Naive thymus-derived CD8-positive, alpha-beta T cell (primary cell): ENCODE measurements around the gene EOMES. TPM values are rescaled to one million over a fixed set of nuclear protein-coding genes. Genes with fewer than 3 reads are reported as not detected.

ENCODE experiments used
- ATAC-seq, 2 donors: fragments of 150-1000 bp; cut with Tn5 transposase in 1 of 2; sonication (Bioruptor Pico), chemical (Tn5 transposase) in 1 of 2; 1 replicate in 1 of 2; 2 replicates in 1 of 2; pipeline ENCODE4 v1.10.0; 2021; ENCODE audit warnings: mild to moderate bottlenecking in 2 of 2, moderate library complexity in 2 of 2
- POLR2A ChIA-PET: fragments of 350-600 bp; sonication (Branson Sonifier 250); formaldehyde crosslinking; loops from one replicate; lab custom pipeline; 2021; ENCODE audit warnings: antibody characterized with exemption; lab: Charles Lee
- DNase-seq, 10 donors: peaks; one replicate each; pipeline versions ENCODE4 v3.0.0 to v3.0.0-alpha.2; 2020 to 2022
- H3K27ac Mint-ChIP-seq, 10 donors: one replicate each; pipeline ENCODE4 v1.8.0; 2020 to 2022; ENCODE audit warnings: mild to moderate bottlenecking in 10 of 10, mixed read lengths in 10 of 10, moderate library complexity in 4 of 10, inconsistent platforms in 1 of 10
- H3K27me3 Mint-ChIP-seq, 5 donors: one replicate each; pipeline ENCODE4 v1.8.0; 2021 to 2022; ENCODE audit warnings: mixed read lengths in 5 of 5
- H3K36me3 Mint-ChIP-seq, 3 donors: one replicate each; pipeline ENCODE4 v1.8.0; 2020 to 2022; ENCODE audit warnings: mixed read lengths in 3 of 3, mild to moderate bottlenecking in 2 of 3, inconsistent platforms in 1 of 3
- H3K4me1 Mint-ChIP-seq, 4 donors: one replicate each; pipeline ENCODE4 v1.8.0; 2021 to 2022; ENCODE audit warnings: mixed read lengths in 4 of 4
- H3K4me3 Mint-ChIP-seq, 10 donors: one replicate each; pipeline ENCODE4 v1.8.0; 2020 to 2022; ENCODE audit warnings: mild to moderate bottlenecking in 10 of 10, mixed read lengths in 10 of 10, moderate library complexity in 6 of 10, inconsistent platforms in 1 of 10
- H3K9me3 Mint-ChIP-seq, 9 donors: one replicate each; pipeline ENCODE4 v1.8.0; 2020 to 2022; ENCODE audit warnings: mixed read lengths in 9 of 9, mild to moderate bottlenecking in 3 of 9, inconsistent platforms in 1 of 9, moderate library complexity in 1 of 9
- polyA plus RNA-seq, 3 donors: library from polyadenylated mRNA; unstranded; fragments of 300-500 nt; fragmentation: Illumina TruSeq; gene quantifications; one replicate each; pipeline ENCODE4 v1.2.3, GENCODE V29; 2021
- total RNA-seq, 8 experiments: library from RNA in 2 of 8; stranded (reverse) in 2 of 8; gene quantifications; one replicate each; pipeline ENCODE4 v1.2.3 and lab custom pipeline; 2021 to 2026

Gene EOMES
- total and polyA plus RNA-seq, 5 experiments from 2014 or later = 4.6 to 103 (median 6.2) TPM

DNA sequence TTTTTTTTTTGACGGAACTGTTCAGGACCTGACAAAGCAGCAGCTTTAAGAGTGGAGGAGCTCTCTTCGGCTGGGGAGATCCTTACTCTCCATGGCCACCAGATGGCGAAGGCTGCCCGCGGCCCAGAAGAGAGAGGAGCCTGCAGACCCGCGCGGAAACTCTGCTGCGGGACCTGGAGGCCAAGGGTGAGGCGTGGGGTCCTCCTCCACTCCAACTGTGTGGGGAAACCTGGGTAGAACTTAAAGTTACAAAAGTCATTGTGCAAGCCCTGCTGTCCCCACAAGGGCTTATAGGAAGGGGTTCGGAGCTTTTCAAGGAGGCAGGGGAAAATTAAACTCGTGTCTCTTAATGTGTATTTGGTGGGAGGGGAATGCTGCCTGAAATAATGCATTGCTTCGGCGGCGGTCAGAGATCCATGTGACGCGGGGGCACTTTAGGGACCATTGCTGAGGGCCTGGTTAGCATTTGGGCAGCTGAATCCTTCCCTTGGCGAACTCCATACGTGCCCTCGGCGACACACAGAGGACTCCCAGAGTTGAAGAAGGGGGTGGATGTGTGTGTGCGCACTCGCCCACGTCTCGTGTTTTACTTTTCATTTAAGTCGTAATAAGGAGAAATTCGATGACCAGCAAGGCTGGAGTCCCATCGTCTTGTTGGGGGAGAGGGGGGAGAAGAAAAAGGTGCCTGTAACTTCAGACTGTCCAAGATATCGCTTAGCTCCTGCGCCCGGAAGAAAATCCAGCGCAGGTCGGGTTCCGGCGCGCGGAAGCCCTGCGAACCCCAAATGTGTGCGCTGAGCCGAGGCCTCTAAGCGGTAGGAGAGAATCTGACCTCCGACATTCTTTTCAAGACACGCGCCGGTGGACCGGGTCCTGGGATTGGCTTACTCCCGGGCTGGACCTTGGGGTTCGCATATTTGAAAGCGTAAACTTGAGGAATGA, 9.7 kb downstream of the EOMES start:
- H3K36me3 Mint-ChIP-seq = peaks cover 0 to 7% (median 6%) of the 10 kb centered on the region in 3 donors
- DNase-seq (peak; percentile 64 to 89 (median 76)), ATAC-seq (peak; percentile 90 to 91)
- no peaks in the 10 kb centered on the region for H3K9me3 Mint-ChIP-seq
- H3K27me3 Mint-ChIP-seq = peaks cover 9 to 59% (median 34%) of the 10 kb centered on the region in 5 donors
- POLR2A ChIA-PET = interaction anchor here (0.7 to 2.3 kb wide), 8 partner anchors 9 to 636 kb away, joined by 4 to 16 read pairs (median 6); partner anchors contain the start of genes AZI2, EOMES and ZCWPW2
- H3K4me1 Mint-ChIP-seq = peaks cover 18 to 45% (median 36%) of the 10 kb centered on the region in 4 donors
- H3K4me3 Mint-ChIP-seq = peak overlapping the region; percentile 87 to 100 (median 98)
- H3K27ac Mint-ChIP-seq = peak overlapping the region; percentile 21 to 94 (median 88)

DNA sequence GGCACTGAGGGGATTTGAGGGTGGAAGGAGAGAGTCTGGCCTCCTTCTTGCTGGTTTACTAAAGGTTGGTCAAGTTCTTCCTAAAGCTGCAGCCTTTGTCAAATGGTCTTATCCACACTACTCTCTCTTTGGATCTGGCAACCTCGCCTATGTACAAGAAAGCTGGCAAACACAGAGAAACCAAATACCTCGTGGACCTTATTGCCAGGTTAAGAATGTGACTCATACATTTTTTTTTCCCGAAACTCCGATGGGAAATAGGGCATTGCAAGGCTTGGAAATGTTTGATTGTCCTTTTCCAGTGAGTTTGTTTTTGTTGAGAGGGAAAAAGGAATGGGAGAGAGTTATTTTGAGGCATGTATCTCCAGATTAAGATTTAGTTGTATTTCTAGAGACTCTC, 13.9 kb downstream of the EOMES start:
- Mint-ChIP-seq H3K4me1 (peaks cover 6 to 15% (median 8%) of the 10 kb centered on the region in 4 donors), H3K27me3 (peaks cover 5 to 28% (median 20%) of the 10 kb centered on the region in 5 donors), H3K9me3 (no peaks in the 10 kb centered on the region), H3K4me3 (no peak overlapping the region), H3K36me3 (peaks cover 0 to 3% (median 2%) of the 10 kb centered on the region in 3 donors), H3K27ac (no peak overlapping the region)
- POLR2A ChIA-PET = no interaction called here
- DNase-seq (no peak), ATAC-seq (no peak)

DNA sequence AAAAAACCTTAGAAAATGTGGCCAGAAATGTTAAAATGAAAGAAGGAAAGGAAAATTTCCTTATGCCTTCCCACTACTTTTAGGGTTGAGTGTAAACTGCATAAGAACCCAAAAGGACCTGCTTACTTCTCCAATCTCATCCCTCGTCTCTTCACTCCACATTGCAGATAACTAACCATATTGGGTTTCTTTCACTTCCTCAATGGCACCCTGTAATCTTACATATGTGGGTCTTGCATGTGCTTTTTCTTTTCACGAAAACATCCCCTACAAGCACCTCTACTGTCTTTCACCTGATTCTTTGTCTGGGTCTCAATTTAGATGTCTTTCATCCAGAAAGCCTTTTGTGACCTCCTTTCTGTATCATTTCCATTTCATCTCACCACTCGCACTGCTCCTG, 23.1 kb downstream of the EOMES start:
- Mint-ChIP-seq H3K4me3 (no peak overlapping the region), H3K9me3 (peaks cover 0 to 11% (median 5%) of the 10 kb centered on the region in 9 donors), H3K4me1 (no peaks in the 10 kb centered on the region), H3K27ac (no peak overlapping the region), H3K27me3 (no peaks in the 10 kb centered on the region), H3K36me3 (peaks cover 0 to 6% (median 4%) of the 10 kb centered on the region in 3 donors)
- POLR2A ChIA-PET = no interaction called here
- no peak for DNase-seq
- no peak for ATAC-seq

DNA sequence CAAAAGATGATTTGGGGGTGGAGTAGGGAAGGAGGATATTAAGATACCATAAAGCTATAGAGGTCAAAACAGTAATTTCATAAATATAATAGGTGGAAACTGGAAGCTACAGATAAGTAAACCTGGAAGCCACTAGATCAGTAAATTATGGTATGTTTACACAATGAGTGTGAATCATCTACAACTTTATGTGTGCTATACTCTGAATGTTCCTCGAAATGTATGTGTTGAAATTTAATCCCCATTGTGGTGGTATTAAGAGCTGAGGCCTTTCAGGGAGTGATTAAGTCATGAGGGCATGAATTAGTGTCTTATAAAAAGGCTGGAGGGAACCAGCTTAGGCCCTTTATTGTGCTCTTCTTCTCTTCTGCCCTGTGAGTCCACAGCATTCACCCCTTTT, 25.2 kb downstream of the EOMES start:
- Mint-ChIP-seq H3K36me3 (peaks cover 0 to 7% (median 4%) of the 10 kb centered on the region in 3 donors), H3K27ac (no peak overlapping the region), H3K9me3 (peaks cover 0 to 17% (median 5%) of the 10 kb centered on the region in 9 donors), H3K4me3 (no peak overlapping the region), H3K4me1 (no peaks in the 10 kb centered on the region), H3K27me3 (no peaks in the 10 kb centered on the region)
- no peak for DNase-seq
- ATAC-seq = no peak
- POLR2A ChIA-PET = no interaction called here

DNA sequence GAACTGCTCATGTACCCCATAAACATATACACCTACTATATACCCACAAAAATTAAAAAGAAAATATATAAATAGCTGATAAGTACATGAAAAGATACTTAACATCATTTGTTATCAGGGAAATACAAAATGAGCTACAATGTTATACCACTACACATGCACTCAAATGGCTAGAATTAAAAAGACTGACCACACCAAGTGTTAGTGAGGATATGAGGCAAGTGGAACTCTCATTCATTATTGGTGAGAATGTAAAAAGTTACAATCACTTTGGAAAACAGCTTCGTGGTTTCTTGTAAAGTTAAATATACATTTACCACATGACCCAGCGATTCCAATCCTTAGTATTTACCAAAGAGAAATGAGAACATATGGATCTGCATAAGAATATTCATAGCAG, 26.5 kb downstream of the EOMES start:
- ATAC-seq = no peak
- H3K4me1 Mint-ChIP-seq = no peaks in the 10 kb centered on the region
- no peaks in the 10 kb centered on the region for H3K27me3 Mint-ChIP-seq

DNA sequence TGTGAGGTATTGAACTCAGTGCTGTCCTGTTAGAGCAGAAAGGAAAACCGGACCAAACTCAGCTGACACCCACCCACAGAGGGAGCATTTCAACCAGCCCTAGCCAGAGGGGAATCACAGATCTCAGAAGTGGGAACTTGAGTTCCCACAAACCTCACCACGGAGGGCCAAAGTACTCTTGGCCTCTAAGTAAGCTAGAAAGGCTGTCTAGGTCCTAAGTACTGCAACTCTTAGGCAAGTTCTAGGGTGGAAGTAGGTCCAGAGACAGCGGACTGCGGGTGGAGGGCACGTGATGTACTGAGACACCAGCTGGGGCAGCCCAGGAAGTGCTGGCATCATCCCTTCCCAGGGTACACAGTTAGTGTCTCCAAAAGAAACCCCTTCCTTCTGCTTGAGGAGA, 34.1 kb downstream of the EOMES start:
- POLR2A ChIA-PET = no interaction called here
- Mint-ChIP-seq H3K27ac (no peak overlapping the region), H3K9me3 (peaks cover 2 to 35% (median 21%) of the 10 kb centered on the region in 9 donors), H3K27me3 (peaks cover 0 to 5% (median 0%) of the 10 kb centered on the region in 5 donors), H3K4me3 (no peak overlapping the region), H3K4me1 (no peaks in the 10 kb centered on the region), H3K36me3 (peaks cover 0 to 20% (median 15%) of the 10 kb centered on the region in 3 donors)
- ATAC-seq (no peak), DNase-seq (no peak)

More for the DNA sequence above, 26.5 kb downstream of the EOMES start:
- Mint-ChIP-seq H3K4me3 (no peak overlapping the region), H3K9me3 (peaks cover 3 to 29% (median 12%) of the 10 kb centered on the region in 9 donors), H3K27ac (no peak overlapping the region), H3K36me3 (peaks cover 0 to 11% (median 10%) of the 10 kb centered on the region in 3 donors)
- POLR2A ChIA-PET = no interaction called here
- DNase-seq = no peak

DNA sequence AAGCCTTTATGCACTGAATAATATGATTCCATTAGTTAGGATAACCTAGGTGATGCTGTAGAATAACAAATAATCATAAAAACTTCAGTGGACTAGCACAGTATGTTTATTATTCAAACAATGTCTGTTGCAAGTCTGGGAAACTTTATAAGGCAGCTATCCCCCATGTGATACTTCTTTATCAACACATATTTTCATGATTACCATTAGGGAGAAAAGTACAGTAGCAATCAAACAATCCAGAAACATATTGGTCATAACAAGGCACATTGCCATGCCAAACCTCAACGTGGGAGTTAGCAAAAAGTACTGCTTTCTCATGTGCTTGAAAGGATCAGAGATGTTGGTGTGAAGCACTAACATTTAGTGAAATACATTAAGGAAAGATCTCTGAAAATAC, 35.5 kb downstream of the EOMES start:
- H3K27me3 Mint-ChIP-seq = peaks cover 0 to 5% (median 0%) of the 10 kb centered on the region in 5 donors
- ATAC-seq = no peak

DNA sequence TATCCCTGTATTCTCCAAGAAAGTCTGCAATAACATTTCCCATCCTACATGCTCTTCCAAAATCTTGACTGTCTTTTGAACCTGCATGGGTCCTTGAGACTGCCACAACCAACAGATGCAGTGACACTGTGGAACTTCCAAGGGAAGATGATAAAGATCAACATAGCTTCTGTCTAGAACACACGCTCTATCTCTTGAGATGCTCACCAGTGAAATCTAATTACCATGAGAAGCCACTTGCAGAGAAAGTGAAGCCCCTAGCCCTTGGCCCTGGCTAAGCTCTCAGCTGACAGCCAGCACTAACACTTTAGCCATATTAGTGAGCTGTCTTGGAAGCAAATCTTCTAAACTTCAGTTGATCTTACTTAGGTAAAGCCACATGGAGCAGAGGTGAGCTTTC, 36.6 kb downstream of the EOMES start:
- Mint-ChIP-seq H3K27me3 (peaks cover 0 to 9% (median 0%) of the 10 kb centered on the region in 5 donors), H3K9me3 (peaks cover 2 to 17% (median 11%) of the 10 kb centered on the region in 9 donors), H3K27ac (peak overlapping the region in 1 of 10 donors; percentile 12), H3K4me1 (peaks cover 2 to 11% (median 9%) of the 10 kb centered on the region in 4 donors), H3K4me3 (no peak overlapping the region), H3K36me3 (peaks cover 0 to 13% (median 10%) of the 10 kb centered on the region in 3 donors)
- POLR2A ChIA-PET = no interaction called here
- ATAC-seq (no peak), DNase-seq (no peak)

More for the DNA sequence above, 35.5 kb downstream of the EOMES start:
- H3K9me3 Mint-ChIP-seq = peaks cover 2 to 28% (median 20%) of the 10 kb centered on the region in 9 donors
- H3K36me3 Mint-ChIP-seq = peaks cover 0 to 20% (median 13%) of the 10 kb centered on the region in 3 donors
- no peaks in the 10 kb centered on the region for H3K4me1 Mint-ChIP-seq
- no peak overlapping the region for H3K27ac Mint-ChIP-seq
- POLR2A ChIA-PET = no interaction called here
- no peak for DNase-seq
- H3K4me3 Mint-ChIP-seq = no peak overlapping the region

DNA sequence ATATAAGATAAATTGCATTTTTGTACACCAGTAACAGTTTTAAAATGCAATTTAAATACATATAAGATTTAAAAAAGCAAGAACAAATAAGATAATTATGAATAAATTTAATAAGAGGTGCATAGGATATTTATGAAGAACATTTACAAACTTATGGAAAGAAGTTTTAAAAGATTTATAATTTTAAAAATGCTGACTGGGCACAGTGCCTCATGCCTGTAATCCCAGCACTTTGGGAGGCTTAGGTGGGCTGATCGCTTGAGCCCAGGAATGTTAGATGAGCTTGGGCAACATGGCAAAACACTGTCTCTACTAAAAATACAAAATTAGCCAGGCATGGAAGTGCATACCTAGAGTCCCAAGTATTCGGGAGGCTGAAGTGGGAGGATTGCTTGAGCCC, 37.8 kb downstream of the EOMES start:
- Mint-ChIP-seq H3K9me3 (peaks cover 0 to 5% (median 0%) of the 10 kb centered on the region in 9 donors), H3K4me3 (no peak overlapping the region), H3K27me3 (peaks cover 0 to 6% (median 0%) of the 10 kb centered on the region in 5 donors), H3K27ac (no peak overlapping the region), H3K4me1 (peaks cover 2 to 11% (median 9%) of the 10 kb centered on the region in 4 donors), H3K36me3 (peaks cover 0 to 2% (median 1%) of the 10 kb centered on the region in 3 donors)
- no peak for DNase-seq
- ATAC-seq = no peak
- POLR2A ChIA-PET = no interaction called here

DNA sequence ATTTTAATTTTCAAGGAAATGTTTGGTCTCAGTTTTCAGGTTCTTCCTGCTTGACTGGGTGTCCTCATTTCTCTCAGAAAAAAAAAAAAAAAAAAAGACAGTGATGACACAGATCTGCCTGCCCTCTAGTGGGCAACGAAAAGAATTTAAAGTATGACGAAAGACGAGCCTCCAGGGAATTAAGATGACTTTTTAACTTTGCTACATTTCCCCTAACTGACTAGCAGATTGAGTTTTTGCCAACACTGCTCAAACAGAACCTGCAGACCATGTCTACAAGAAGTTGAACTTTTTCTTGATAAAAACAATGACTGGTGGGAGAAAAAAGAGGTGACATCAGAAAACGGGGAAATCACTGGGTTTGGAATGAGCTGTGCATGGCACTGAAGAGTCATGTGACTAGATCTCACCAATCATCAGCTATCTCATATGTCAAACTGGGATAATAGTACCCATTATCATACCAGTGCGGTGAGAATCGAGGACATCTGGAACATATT, 40.8 kb downstream of the EOMES start:
- ATAC-seq = peak; percentile 75 to 77
- peak in 8 of 10 donors; percentile 6 to 71 (median 34) for DNase-seq
- POLR2A ChIA-PET = interaction anchor here (0.6 to 0.7 kb wide), 3 partner anchors 145 to 658 kb away, joined by 3 to 5 read pairs (median 3); no protein-coding TSS in a partner anchor
- Mint-ChIP-seq H3K9me3 (no peaks in the 10 kb centered on the region), H3K4me3 (peak overlapping the region in 8 of 10 donors; percentile 12 to 74 (median 66)), H3K27ac (peak overlapping the region in 3 of 10 donors; percentile 0 to 43 (median 31)), H3K27me3 (peaks cover 0 to 6% (median 0%) of the 10 kb centered on the region in 5 donors), H3K4me1 (peaks cover 2 to 11% (median 9%) of the 10 kb centered on the region in 4 donors), H3K36me3 (peaks cover 0 to 2% (median 0%) of the 10 kb centered on the region in 3 donors)

DNA sequence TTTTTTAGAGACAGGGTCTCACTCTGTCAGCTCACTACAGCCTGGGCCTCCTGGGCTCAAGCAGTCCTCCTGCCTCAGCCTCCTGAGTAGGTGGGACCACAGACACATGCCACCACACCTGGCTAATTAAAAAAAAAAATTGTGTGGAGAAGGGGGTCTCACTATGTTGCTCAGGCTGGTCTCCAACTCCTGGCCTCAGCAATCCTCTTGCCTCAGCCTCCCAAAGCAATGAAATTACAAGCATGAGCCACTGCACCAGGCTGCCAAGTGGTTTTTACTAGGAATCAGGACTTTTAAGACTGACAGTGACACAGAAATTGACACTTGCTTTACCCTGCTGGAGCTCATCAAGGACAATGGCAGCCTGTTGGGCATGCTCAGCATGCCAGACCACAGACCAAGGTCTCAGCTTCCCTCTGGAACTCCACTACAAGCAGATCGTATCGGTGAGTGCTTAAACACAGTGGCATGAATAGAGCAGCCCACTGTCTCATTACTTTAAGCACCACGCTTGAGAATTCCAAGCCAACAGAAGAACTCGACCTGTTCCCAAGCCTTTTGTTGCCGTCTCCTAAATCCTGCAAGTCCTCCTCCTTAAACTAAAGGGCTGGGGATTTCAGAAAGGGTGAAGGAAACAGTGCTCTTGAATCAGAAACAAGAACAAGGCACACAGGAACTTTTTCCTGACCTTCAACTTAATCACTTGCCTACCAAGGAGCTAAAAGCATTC, 41.4 kb downstream of the EOMES start:
- H3K27me3 Mint-ChIP-seq = peaks cover 0 to 6% (median 0%) of the 10 kb centered on the region in 5 donors
- peaks cover 2 to 11% (median 9%) of the 10 kb centered on the region in 4 donors for H3K4me1 Mint-ChIP-seq
- POLR2A ChIA-PET = interaction anchor here (0.6 to 0.7 kb wide), 3 partner anchors 145 to 658 kb away, joined by 3 to 5 read pairs (median 3); no protein-coding TSS in a partner anchor
- no peak for DNase-seq
- peak overlapping the region in 5 of 10 donors; percentile 0 to 43 (median 28) for H3K27ac Mint-ChIP-seq
- peaks cover 0 to 2% (median 0%) of the 10 kb centered on the region in 3 donors for H3K36me3 Mint-ChIP-seq
- H3K4me3 Mint-ChIP-seq = no peak overlapping the region
- no peaks in the 10 kb centered on the region for H3K9me3 Mint-ChIP-seq
- peak; percentile 9 to 20 for ATAC-seq

DNA sequence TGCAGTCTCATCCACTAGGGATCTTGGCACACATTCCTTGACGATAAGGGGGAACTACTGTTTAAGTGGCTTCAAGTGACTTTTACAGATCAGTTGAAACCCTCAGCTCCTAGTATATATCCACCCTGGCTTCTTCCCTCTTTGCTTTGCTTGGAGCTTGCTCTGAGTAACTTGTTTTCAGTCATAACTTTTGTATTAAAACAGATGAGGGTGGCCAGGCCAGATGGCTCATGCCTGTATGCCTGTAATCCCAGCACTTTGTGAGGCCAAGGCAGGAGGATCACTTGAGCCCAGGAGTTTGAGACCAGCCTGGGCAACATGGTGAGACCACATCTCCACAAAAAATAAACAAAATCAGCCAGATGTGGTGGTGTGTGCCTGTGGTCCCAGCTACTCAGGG, 42.4 kb downstream of the EOMES start:
- Mint-ChIP-seq H3K36me3 (peaks cover 0 to 2% (median 0%) of the 10 kb centered on the region in 3 donors), H3K9me3 (no peaks in the 10 kb centered on the region), H3K27me3 (peaks cover 0 to 4% (median 0%) of the 10 kb centered on the region in 5 donors), H3K4me1 (peaks cover 2 to 11% (median 9%) of the 10 kb centered on the region in 4 donors), H3K27ac (no peak overlapping the region), H3K4me3 (no peak overlapping the region)
- no peak for DNase-seq
- POLR2A ChIA-PET = no interaction called here
- no peak for ATAC-seq
